Neutrophil (primary cell): ENCODE results near the gene ARID1A.
"Not testable (repeated sequence)": the region's sequence is repeated elsewhere in the genome, so short reads cannot be mapped to it uniquely, and the experiment has no call there.

Experiments used
- H3K27ac ChIP-seq: fragments of 200-600 bp; sonication (generic); 2 replicates; pipeline ENCODE4 v1.5.1; 2016; ENCODE audit warnings: mild to moderate bottlenecking, moderate library complexity
- H3K27me3 ChIP-seq: fragments of 200-600 bp; sonication (generic); 2 replicates; pipeline ENCODE4 v1.6.0; 2016; ENCODE audit warnings: mild to moderate bottlenecking
- H3K36me3 ChIP-seq: fragments of 200-600 bp; sonication (generic); 2 replicates; pipeline ENCODE4 v1.5.1; 2017
- H3K4me1 ChIP-seq, 2 experiments: fragments of 200-600 bp in 1 of 2; sonication (generic) in 1 of 2; 1 replicate in 1 of 2; 2 replicates in 1 of 2; pipeline versions ENCODE4 v1.5.1 to v1.6.1; 2013 to 2016; ENCODE audit warnings: low read depth in 1 of 2, low read length in 1 of 2, mild to moderate bottlenecking in 1 of 2, moderate library complexity in 1 of 2; ENCODE audit not compliant: control insufficient read depth in 1 of 2, insufficient read depth in 1 of 2
- H3K4me3 ChIP-seq, 2 experiments: fragments of 200-600 bp in 1 of 2; sonication (generic) in 1 of 2; 1 replicate in 1 of 2; 2 replicates in 1 of 2; pipeline ENCODE4 v1.5.1; 2013 to 2016; ENCODE audit warnings: low read depth in 1 of 2, low read length in 1 of 2, mild to moderate bottlenecking in 1 of 2, moderate library complexity in 1 of 2
- H3K9me3 ChIP-seq: fragments of 200-600 bp; sonication (generic); 2 replicates; pipeline ENCODE4 v1.5.1; 2016
- TF ChIP-seq, protein P1 (sequence below): fragments of 200-600 bp; sonication (generic); IDR thresholded peaks from 2 replicates; pipeline ENCODE4 v1.5.1; 2016; ENCODE audit warnings: antibody characterized with exemption

Gene ARID1A

DNA sequence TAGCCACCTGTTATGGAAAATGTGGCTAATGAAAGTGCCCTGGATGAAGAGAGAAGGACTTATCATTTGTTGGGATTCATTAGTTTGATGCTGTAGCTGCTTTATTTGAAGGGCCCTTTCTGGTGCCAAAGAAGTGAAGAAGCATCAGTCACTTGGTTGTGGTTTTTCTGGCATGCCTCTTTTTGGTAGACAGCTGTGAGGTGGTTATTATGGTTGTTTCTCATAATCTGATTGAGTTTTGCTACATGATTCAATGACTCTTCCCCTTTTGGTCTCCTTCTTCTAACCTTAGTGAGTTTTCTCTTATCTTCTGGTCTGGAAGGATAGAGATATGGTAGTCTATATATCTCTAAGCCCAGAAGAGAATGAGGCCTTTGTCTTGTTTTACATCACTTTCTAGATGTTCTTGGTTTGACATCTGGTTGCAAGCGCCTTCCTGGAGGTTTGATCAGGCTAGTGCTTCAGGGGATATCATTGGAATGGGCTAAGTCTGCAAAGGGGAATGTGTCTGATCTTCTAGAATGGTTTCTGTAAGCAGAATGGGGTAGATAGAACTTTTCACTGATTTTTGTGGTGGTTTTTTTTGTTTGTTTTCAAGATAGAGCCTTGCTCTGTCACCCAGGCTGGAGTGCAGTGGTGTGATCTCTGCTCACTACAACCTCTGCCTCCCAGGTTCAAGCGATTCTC, 26.0 kb downstream of the ARID1A start:
- TF ChIP-seq, protein P1, sequence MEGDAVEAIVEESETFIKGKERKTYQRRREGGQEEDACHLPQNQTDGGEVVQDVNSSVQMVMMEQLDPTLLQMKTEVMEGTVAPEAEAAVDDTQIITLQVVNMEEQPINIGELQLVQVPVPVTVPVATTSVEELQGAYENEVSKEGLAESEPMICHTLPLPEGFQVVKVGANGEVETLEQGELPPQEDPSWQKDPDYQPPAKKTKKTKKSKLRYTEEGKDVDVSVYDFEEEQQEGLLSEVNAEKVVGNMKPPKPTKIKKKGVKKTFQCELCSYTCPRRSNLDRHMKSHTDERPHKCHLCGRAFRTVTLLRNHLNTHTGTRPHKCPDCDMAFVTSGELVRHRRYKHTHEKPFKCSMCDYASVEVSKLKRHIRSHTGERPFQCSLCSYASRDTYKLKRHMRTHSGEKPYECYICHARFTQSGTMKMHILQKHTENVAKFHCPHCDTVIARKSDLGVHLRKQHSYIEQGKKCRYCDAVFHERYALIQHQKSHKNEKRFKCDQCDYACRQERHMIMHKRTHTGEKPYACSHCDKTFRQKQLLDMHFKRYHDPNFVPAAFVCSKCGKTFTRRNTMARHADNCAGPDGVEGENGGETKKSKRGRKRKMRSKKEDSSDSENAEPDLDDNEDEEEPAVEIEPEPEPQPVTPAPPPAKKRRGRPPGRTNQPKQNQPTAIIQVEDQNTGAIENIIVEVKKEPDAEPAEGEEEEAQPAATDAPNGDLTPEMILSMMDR, result no peak
- Histone ChIP-seq H3K4me1 (peaks cover 44 to 61% of the 10 kb centered on the region in 2 experiments), H3K9me3 (no peaks in the 10 kb centered on the region), H3K4me3 (no peak overlapping the region), H3K27ac (peak overlapping the region; percentile 60), H3K27me3 (no peaks in the 10 kb centered on the region), H3K36me3 (no peaks in the 10 kb centered on the region)

- peak overlapping the region in 1 of 2 experiments; percentile 5 for H3K4me3 ChIP-seq
- no peaks in the 10 kb centered on the region for H3K36me3 ChIP-seq
- no peaks in the 10 kb centered on the region for H3K9me3 ChIP-seq
- peaks cover 42 to 60% of the 10 kb centered on the region in 2 experiments for H3K4me1 ChIP-seq
- H3K27me3 ChIP-seq, result no peaks in the 10 kb centered on the region
- TF ChIP-seq, protein P1, result no peak
- peak overlapping the region; percentile 60 for H3K27ac ChIP-seq
These were observed 27.5 kb downstream of the ARID1A start for GRCh38 chr1:26723013-26723991.

DNA sequence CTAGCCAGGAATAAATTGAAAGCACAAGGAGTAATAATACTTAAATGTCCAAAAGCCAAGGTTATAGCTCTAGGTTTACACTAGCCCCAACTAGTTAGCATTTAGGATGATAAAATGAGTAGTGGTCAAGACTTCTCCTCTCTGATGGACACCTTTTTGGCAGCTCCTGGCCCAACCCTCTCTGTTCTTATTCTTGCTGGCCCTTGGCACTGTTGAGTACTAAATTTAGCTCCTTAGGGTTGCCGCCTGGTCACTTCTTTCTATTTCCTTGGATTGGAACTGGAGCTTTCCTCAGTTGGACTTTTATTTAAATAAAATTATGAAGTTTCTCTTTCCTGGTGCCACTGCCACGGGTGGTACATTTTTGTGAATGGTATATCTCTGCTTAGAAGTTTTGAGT, 28.3 kb downstream of the ARID1A start:
- no peak overlapping the region for H3K4me3 ChIP-seq
- peak overlapping the region; percentile 60 for H3K27ac ChIP-seq
- H3K36me3 ChIP-seq, result no peaks in the 10 kb centered on the region
- no peaks in the 10 kb centered on the region for H3K9me3 ChIP-seq
- H3K4me1 ChIP-seq, result peaks cover 35 to 56% of the 10 kb centered on the region in 2 experiments
- H3K27me3 ChIP-seq, result no peaks in the 10 kb centered on the region
- TF ChIP-seq, protein P1, result no peak

DNA sequence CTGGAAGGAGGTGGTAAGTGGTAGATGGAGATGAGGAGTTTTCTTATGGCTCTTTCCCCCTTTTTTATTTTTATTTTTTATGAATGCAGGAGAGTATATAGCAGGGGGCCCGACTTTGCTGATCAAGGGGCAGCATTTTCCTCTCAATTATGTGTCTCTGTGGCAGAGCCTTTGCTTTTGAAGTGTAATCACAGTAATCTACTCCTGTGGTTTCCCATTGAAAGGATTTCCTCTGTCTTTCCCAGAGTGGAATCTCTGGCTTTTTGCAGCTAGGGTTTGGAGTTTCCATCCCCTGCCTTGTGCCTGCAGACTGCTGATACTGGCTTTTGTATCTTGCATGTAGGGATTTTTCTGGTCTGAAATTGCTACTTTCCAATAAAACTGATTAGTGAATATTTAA, 29.1 kb downstream of the ARID1A start:
- TF ChIP-seq, protein P1, result no peak
- peak overlapping the region; percentile 20 for H3K27ac ChIP-seq
- peaks cover 5% of the 10 kb centered on the region for H3K36me3 ChIP-seq
- peaks cover 35 to 54% of the 10 kb centered on the region in 2 experiments for H3K4me1 ChIP-seq
- no peaks in the 10 kb centered on the region for H3K27me3 ChIP-seq
- no peak overlapping the region for H3K4me3 ChIP-seq
- H3K9me3 ChIP-seq, result no peaks in the 10 kb centered on the region

- Histone ChIP-seq H3K4me1 (peaks cover 35 to 53% of the 10 kb centered on the region in 2 experiments), H3K36me3 (peaks cover 15% of the 10 kb centered on the region)
- H3K9me3 ChIP-seq, H3K27ac ChIP-seq, H3K27me3 ChIP-seq, H3K4me3 ChIP-seq: not testable (repeated sequence)
These were observed 30.1 kb downstream of the ARID1A start for GRCh38 chr1:26725904-26726303.
